HG03045 (cell line): ENCODE data around the gene SLC22A23.

Source experiments
- ATAC-seq: cut with Tn5 transposase; IDR thresholded peaks from one replicate; pipeline ENCODE4 v1.9.1; 2021; ENCODE audit warnings: mild to moderate bottlenecking, moderate library complexity; ENCODE audit not compliant: unreplicated experiment

Gene SLC22A23

DNA sequence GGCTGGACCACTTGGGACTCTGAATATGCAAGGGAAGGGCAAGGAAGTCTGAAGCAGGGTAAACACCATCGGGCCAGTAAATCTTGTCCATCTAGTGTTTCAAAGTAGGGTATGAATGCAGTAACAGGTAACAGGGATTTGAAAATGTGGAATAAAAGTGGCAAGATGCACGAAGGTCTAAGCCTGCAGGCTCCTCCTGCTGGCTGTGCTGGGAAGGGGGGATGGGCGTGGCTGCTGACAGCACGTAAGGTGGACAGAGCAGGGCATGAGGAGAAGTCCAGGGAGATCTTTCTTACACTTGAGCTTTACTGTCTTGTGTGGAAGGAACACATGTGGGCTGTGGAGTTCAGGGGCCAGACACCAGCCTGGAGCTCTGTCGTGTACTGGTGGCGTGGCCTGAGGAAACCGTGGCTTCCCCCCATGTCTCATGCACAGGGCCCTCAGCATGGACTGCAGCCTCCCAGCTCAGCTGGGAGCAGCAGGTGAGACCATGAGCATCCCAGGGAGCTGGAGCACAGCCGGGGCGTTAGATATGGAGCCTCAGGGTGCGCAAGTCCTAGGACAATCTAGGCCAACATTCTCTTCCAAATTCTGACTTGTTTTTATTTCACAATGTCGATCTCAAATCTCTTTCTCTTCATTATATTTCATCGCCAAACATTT, 84.5 kb downstream of the SLC22A23 start:
- ATAC-seq = no peak

DNA sequence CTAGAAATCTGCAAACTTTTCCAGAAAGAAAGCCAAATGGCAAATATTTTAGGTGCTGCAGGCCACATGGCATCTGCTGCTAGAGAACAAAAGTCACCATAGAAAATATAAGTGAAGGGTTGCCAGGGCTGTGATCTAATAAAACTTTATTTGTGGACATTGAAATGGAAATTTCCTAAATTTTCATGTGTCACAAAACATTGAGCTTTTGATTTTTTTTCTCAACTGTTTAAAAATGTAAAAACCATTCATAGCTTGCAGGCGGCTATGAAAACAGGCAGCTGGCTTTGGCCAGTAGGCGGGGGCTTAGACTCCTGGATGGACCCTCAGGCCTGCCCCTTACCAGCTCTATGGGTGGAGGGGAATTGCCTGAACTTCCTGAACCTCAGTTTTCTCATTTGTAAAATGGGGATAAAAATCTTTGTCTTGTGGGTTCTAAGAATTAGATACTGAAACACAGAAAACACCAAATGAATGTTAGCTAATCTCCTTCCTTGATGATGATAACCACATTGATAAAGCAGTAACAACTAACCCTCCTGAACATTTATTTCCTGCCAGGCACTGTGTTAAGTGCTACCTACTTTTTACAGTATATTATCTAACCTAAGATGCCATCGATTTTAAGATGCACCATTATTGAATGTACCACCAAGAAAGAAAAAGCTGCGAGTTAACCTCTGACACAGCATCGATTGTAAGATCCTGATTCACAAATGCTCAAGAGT, 85.5 kb downstream of the SLC22A23 start:
- ATAC-seq = no peak

DNA sequence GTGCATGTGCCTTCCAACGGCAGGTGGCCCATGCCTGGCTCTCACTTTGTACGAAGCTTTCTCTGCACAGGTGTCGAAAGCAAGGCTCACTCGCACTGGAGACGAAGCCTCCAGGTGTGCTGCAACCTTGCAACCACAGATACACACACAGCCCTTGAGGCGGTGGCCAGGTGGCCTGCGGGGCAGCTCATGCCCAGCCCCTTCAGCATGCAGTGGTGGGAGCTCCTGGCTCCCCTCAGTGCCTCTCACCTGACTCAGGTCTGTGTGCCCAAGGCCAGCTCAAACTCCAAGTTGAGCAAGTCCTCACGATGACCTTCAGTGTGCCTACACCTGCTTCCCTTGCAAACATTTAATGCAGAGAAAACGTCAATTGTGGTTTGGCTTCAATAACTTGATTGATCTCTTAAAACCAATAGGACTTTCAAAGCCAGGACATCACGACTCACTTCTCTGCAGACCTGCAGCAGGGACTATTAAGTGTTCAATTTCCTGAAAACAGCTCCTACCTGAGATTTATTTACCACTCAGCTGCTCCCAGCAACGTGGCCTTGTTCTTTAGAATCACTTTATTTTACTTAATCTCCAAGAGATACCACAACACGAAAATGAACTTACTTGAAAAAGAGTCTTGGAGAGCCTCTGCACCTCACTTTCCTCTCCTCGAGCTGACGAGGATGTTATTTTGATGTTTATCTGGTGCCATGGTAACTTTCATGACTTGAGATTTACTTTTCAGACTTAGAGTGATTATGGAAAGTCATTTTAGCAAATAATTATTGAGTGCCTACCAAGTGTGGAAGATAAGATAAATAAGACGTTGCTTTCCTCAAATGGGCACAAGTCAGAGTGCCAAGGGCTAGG, 86.3 kb downstream of the SLC22A23 start:
- ATAC-seq = no peak

DNA sequence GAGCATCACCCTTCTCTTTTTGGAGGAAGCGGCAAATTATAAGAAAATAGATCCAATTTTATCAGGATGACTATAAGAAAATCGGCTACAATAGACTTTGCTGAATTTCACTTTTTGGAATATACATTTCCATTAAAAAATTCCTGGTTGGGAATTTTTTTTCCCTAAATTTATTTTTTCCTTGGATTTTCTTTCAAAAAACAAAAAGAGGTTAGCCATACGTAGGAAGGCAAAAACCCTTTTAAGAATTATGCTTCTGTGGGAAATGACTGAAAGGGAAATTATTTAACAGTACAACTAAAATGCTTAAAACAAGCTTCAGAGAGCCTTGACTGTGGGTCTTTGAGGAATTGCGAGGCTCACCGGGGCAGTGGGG, 86.9 kb downstream of the SLC22A23 start:
- no peak for ATAC-seq

DNA sequence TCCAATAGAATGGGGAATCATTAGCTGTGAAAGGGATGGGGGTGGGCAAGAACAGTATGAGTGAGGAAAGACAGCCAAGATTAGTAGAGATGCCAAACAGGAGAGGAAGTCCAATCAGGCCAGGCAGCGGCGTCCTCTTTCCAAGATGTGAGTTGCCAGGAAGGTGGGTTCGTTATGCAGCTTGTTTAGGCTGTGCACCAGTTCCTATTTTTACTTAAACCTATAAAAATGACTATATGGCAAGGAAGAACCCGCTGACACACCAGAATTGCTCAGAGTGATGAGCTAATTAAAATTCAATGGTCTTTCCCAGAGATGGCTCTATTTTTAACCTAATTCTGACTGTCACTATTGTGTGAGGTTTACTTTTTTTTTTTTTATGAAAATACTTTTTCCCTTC, 88.2 kb downstream of the SLC22A23 start:
- no peak for ATAC-seq

DNA sequence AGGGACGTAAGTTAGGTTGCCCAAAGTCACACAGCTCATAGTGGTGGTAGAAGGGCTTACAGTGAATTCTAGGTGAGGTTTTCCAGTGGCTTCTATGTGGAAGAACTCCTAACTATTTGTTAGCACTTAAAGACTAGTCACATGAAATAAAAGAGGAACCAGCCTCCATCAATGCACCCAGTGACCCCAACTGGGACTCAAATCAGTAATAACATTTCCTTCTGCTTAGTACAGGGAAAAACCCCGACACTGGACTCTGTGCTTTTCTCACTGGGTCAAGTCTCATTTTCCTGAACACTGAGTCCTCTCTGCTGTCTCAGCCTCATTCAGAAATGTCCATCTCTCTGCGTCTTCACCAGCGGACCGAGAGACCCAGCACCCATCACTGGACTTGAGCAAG, 89.2 kb downstream of the SLC22A23 start:
- no peak for ATAC-seq

DNA sequence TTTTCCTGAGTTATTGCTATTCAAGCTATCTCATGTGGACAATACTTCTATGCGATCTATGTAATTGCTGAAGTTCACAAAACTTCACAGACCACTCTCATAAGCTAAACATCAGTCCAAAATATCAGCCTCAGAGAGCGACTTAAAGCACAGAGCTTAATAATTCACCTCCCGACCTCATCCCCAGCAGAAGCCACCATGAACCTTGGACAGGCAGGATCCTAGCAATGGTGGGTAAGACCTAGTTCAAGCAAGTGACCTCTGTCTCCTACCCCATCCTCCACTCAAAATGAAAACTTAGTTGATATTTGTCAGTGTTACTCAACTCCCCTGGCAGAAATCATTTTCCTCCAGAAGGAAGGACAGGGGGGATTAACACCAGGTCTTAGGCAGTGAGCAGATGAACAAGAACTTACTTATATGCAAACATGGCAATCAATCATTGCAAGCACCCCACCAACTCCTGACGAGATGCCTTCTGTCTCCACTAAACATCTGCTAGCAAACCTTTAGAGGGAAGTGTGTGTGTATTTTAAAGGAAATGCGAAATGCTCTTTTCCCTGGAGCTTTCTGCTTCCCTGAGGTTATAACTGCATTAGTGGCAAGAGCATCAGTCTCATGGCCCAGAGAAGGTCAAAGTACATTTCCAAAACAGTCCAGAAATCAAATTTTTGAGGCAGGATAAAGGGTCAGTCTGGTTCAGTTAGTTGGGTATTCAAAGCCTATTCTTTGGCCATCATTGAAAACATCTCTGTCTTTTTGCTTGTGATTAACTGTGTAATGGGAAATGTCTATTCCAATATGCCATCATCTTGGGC, 90.0 kb downstream of the SLC22A23 start:
- no peak for ATAC-seq

DNA sequence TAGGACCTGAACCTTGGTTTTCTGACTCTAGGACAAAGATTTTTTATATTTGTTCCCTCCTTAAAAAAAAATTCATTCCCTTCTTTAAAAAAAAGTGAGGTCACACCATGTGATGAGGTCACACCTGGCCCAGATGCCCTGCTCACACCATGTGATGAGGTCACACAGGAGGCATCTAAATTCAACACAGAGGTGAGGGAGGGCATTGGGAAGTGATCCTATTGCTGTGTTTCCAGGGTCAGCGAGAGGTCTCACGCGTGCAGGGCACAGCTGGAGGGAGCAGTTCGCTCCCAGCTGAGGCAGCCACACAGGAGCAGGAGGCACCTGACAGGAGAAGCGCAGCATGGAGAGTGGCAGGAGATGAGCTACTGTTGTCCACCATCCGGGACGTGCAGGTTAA, 92.5 kb downstream of the SLC22A23 start:
- no peak for ATAC-seq

DNA sequence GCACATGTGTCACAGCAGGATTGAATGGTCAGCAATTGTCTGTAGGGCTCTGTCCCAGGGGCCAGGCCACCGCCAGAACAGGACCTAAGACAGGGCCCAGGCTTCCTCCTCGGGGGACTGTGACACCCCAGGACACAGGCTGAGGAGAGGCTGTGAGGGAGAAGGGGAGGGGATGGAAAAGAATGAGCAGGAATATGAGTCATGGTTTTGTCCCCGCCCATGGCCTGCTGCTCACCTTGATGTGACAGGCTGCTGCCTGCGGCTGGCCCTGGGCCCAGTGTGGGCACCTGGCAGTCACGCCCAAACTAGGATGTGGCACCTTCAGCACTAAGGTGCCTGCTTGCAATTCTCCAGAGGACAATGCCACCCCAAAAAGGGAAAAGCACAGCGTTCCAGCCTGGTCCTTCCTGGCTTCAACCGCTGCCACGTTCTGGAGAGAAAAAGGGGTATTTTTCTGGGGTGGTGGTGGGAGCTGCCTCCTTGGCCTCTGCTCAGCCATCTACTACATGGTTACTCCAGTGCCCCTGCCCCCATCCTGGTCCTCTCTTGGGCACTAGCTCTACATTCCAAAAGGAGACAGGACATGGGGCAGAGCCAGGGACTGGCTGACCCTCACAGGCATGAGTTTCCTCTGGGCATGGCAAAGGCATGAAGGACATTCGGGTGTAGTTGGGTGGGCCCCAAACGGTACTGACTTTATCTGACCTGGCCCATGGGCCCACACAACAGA, 93.4 kb downstream of the SLC22A23 start:
- ATAC-seq = no peak

DNA sequence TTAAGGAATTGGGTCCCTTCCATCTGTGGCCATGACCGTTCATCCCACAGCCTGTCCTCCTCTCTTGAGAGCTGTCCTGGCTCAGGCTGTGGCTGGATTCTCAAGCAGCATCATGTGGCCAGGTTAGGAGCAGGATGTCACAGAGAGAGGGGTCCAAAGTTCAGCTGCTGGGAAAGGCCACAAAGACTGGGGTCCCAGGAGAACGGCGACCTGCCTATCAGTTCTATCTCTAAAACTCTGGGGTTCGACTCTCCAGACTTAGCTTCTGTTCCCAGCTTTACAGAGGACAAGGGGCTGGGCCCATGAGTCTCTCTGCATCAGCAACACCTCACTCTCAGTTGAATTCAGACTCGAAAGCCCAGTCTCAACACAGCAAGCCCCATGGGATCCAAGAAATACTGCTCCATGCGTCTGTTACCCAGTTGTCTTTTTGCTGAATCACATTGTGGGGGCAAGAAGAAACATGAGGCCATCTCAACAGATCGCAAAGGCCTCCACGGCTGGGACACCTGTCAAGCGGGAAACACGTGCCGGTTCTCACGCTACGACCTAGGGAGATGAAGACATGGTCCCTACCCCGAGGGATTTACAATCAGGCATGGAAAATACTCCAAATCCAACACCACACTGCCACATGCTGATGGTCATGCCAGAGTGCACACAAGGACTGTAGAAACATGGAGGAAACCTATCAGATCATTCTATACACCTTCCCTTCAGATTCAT, 95.4 kb downstream of the SLC22A23 start:
- no peak for ATAC-seq

DNA sequence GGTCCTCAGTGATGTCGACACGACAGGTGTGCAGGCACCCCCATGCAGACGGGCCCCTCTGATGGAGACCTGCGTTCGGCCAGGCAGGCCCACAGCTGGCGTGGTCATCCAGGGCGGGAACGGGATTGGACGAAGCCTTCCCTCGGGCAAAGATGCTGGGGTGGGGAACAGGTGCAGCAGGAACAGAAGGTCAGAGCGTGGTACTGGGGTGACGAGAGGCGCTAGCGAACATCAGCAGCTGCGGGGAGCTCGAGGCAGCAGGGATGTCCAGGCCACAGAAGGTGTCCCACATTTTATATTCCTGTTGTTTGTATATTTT, 96.2 kb downstream of the SLC22A23 start:
- ATAC-seq = no peak

DNA sequence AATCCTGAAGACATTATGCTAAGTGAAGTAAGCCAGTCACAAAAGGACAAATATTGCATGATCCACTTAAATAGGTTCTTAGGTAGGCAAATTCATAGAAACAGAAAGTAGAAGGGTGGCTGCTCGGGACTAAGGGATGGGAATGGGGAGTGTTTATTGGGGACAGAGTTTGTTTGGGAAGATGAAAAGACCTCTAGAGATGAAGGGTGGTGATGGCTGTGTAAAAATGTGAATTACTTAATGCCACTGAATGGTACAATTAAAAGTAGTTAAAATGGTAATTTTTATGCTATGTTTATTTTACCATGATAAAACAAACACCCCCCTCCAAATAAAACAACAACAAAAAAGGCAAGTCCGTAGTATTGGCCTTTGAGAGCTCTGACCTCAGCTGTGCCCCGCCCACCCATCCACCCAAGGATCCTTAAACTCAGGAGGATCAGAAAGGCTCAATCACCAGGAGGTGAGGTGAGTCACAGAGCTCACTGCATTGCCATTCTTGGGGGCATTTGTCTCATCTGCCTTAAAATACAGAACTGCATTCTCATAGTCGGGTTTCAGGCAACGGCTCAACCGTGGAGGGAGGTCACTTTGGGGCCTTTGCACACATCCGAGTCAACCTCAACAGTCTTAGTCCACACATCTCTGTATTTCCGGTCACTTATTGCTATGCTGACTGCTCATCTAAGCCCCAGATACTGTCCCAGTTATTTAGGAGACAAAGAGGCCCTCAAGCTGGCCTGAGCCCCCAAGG, 96.7 kb downstream of the SLC22A23 start:
- no peak for ATAC-seq

DNA sequence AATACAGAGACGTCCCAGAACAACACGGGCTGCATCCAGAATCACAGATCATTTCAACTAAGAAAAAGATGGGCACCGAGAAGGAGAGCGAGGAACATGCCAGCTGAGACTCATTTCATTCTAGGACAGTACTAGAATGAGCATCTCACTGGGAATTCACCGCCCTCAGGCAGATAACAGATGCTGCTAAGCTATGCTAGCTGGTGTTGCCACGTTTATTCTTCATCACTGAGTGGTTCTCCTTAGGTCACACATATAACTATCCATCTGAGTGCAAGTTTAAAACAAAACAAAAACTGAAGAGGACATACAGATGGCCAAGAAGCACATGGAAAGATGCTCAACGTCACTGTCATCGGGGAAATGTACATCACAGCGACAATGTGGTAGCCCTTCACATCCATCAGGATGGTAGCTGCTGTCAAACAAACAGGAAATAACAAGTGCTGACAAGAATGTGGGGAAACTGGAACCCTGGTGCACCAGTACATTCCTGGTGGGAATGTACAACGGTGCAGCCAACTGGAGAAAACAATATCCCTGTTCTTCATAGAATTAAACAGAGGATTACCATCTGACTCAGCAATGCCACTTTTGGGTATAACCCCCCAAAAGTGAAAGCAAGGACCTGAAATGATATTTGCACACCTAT, 97.6 kb downstream of the SLC22A23 start:
- no peak for ATAC-seq

DNA sequence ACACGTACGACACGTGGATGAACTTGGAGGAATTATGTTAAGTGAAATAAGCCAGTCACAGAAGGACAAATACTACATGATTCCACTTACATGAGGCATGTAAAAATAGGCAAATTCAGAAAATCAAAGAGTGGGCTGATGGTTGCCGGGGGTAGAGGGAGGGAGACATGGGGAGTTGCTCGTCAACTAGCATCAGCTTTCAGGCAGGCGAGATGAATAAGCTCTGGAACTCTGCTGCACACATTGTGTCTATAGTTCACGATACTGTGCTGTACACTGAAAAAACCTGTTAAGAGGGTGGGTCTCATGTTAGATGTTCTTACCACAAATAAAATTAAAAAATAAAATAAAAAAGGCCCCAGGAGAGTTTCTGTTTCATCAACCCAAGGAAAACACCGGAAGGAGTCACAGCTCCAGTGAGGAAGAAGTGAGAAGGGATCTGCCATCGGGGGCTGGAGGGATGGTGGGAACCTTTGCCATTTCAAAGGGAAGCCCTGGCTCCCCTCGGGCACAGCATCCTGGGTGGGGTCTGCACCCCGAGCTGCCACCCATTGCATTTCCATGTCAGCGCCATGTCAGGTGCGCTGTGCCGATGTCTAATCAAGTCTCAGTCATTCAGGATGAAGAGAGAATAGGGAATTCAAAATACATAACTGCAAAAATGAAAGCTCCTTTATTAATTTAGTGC, 98.3 kb downstream of the SLC22A23 start:
- no peak for ATAC-seq

DNA sequence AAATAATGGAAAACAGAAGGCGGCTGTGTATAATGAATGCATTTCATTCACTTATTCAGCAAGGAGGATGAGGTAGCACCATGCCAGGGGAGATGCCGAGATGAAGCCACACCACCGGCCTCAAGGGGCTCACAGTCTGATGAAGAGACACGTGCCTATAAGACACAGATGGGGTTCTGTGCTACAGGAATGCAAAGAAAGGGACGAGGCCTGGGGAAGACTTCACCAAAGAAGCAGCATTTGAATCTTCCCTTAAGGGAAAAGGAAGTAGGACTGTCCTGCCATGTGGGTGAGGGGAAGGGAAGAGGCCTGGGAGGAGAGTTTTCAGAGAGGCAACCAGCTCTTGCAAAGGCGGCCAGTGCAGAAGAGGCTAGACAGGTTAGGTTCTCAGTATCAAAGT, 99.2 kb downstream of the SLC22A23 start:
- ATAC-seq = no peak

DNA sequence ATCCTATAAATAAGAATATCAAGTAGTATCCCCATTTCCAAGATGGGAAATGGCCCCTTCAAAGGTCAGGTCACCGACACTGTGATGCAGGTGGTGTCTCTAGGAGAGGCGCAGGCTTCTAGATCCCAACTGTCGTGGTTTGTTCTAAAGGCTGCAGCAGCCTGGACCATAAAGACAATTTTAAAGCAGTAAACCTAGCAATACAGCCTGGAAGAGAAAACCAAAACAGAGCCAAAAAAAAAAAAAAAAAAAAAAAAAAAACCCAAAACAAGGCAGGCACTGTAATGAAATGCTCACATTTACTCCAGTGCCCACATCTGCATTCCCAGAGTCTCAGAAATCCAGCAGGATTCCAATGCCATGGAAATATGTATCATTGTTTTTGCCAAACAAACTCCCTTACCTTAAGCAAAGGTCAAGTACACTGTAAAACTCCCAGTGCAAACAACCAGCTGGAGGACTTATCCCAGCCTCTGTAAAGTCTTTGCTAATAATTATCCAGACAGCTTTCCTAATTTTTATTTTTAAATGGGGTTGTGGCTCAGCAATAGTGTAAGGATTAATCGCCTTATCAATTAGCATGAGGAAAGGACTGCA, 99.9 kb downstream of the SLC22A23 start:
- no peak for ATAC-seq

DNA sequence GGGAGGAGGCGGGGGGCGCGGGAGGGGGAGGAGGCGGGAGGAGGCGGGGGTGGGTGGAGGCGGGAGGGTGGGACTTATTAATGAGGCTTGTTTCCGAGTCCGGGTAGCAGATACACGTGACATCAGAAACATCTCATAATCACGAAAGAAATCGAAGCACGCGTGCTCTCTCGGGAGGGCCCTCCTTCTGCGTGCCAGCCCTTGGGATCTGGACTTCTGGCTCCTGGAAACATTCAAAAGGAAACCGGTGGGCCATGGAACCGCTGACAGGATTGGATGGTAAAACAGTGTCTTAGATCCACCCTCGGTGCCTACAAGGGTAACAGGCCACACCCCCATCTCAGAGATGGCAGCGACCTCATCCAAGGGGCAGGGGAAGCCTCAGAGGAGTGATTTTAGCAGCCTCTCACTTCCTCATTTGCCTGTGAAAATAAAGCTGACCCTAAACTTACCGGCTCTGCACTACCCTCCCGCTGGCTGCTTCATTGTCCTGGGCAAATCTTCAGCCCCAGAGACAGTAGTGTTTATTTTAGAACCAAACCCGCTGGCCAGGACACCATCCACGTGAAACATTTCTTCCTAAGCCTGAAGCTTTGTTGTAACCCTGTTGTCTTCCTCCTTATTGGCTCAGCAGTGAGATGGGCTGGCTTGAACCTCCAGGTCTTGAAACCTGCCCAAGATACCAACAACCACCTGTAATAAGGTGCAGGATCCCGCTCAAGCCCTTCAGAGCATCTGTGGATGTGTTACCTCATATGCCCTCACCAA, 100.6 kb downstream of the SLC22A23 start:
- peak; percentile 76 for ATAC-seq
